Measurements from ENCODE around the gene XXYLT1. TPM values are rescaled to one million over a fixed set of nuclear protein-coding genes. Genes with fewer than 3 reads are reported as not detected.

The XXYLT1 gene
- total and polyA plus RNA-seq, 10 of the 15 experiments (the other 5 are each of a cell fraction or from before 2014, with no cell fraction given): 1.2 to 14.2 (median 9.3) TPM

- TF ChIP-seq E4F1 (IDR thresholded peaks at IDR 0.05; ENCODE audit: borderline replicate concordance, partially characterized antibody) (no peak), ZNF207 (IDR thresholded peaks at IDR 0.05; ENCODE audit: borderline replicate concordance) (no peak), MEF2B (IDR thresholded peaks at IDR 0.05; ENCODE audit: partially characterized antibody, poor library complexity, severe bottlenecking) (no peak)
These were observed 101.8 kb downstream of the XXYLT1 start (continued) for GRCh38 chr3:195169011-195169649.

GRCh38 chr3:195168009-195168762 lies 102.8 kb downstream of the XXYLT1 start:
- 94% methylated on average over 6 of the region's 6 CpGs for WGBS (ENCODE audit: insufficient coverage, insufficient replicate concordance, low lambda C conversion rate, missing lambda C conversion rate)
- no TSS peak for BruUV-seq (replicated peaks)
- POLR2A ChIA-PET: no interaction called here

More at GRCh38 chr3:195168009-195168762, 102.8 kb downstream of the XXYLT1 start:
- ChIA-PET RAD21 (ENCODE audit: unreplicated experiment) (no interaction called here), CTCF (no interaction called here), SMC1A (ENCODE audit: uncharacterized antibody, unreplicated experiment) (interaction anchor here (1.1 to 1.5 kb wide), 2 partner anchors 15 to 17 kb away, joined by 3 to 4 read pairs; no protein-coding TSS in a partner anchor)
- TF ChIP-seq KLF5 (IDR thresholded peaks at IDR 0.05; ENCODE audit: partially characterized antibody) (no peak), RELA (IDR thresholded peaks at IDR 0.05; ENCODE audit: borderline replicate concordance, partially characterized antibody) (no peak), ZNF274 (IDR thresholded peaks at IDR 0.05; ENCODE audit: insufficient read depth, insufficient read length) (no peak)
- DNase-seq (ENCODE audit: low read depth, low spot score) (no peak), ATAC-seq (no peak), FAIRE-seq (no peak)
- H3K79me2 ChIP-seq (ENCODE audit: control insufficient read depth, insufficient read depth, low read length): no peaks in the 10 kb centered on the region
- no peak overlapping the region for H3K9ac ChIP-seq (ENCODE audit: control insufficient read depth, insufficient read depth, low read length)
- no peaks in the 10 kb centered on the region for H3K4me1 ChIP-seq (ENCODE audit: control insufficient read depth, insufficient read depth, low read length)
- no peak overlapping the region for H3K4me2 ChIP-seq (ENCODE audit: control insufficient read depth, insufficient read depth)
- H3K27ac ChIP-seq (ENCODE audit: control insufficient read depth, insufficient read depth): no peak overlapping the region
- H3K27me3 ChIP-seq (replicated peaks in 1 of 2; ENCODE audit: control insufficient read depth in 2 of 2, insufficient read depth in 2 of 2, low read length in 1 of 2): no peaks in the 10 kb centered on the region
- H3K4me3 ChIP-seq: no peak overlapping the region
- no peaks in the 10 kb centered on the region for H3K9me3 ChIP-seq (replicated peaks; ENCODE audit: control insufficient read depth, insufficient read depth, low read length)
- no peak overlapping the region for H2AFZ ChIP-seq (ENCODE audit: control insufficient read depth, low read depth, low read length)
- intact Hi-C loops (cut with micrococcal nuclease; ENCODE audit: unreplicated experiment): no loop called here
- H4K20me1 ChIP-seq (ENCODE audit: control insufficient read depth, insufficient read depth): no peaks in the 10 kb centered on the region
- in situ Hi-C loops (cut with MboI): no loop called here
- H3K36me3 ChIP-seq (ENCODE audit: control insufficient read depth in 2 of 2, insufficient read depth in 2 of 2, low read length in 1 of 2): no peaks in the 10 kb centered on the region
